HepG2 (cell line): Measurements from ENCODE around the gene MXRA8. TPM values are rescaled to one million over a fixed set of nuclear protein-coding genes. Genes with fewer than 3 reads are reported as not detected.

Experiments
- AKAP8 ChIP-seq: sonication (generic); formaldehyde crosslinking; IDR thresholded peaks from 2 replicates; pipeline ENCODE4 v1.5.1; 2020; ENCODE audit warnings: mild to moderate bottlenecking, missing genetic modification reagents
- KMT2B ChIP-seq: IDR thresholded peaks from 2 replicates; pipeline ENCODE4 v1.6.1; 2016; ENCODE audit warnings: missing genetic modification reagents, missing compliant biosample characterization
- SIN3B ChIP-seq: fragments of 150-350 bp; IDR thresholded peaks from 2 replicates; pipeline ENCODE4 v1.6.1; 2014; ENCODE audit warnings: low read length
- polyA plus RNA-seq, 8 experiments: library from polyadenylated mRNA; depleted of rRNA in 3 of 8; stranded (reverse) in 7 of 8; unstranded in 1 of 8; fragments of >200 nt; fragmentation: Illumina TruSeq in 4 of 8; extraction: Trizol in 4 of 8; gene quantifications; 2 replicates each; pipeline versions ENCODE4 v1.2.1 to v1.2.3, GENCODE V29; 2011 to 2016; ENCODE audit warnings: low read depth in 4 of 8, missing spikeins in 1 of 8, mixed read lengths in 1 of 8; ENCODE audit not compliant: insufficient read depth in 1 of 8
- total RNA-seq, 5 experiments: library from RNA; depleted of rRNA; stranded (reverse); fragments of >200 nt; fragmentation: Illumina TruSeq; extraction: Trizol; gene quantifications; 2 replicates each; pipeline ENCODE4 v1.2.3, GENCODE V29; 2016; ENCODE audit warnings: low read depth in 1 of 5
- TF ChIP-seq, protein P1 (sequence below): sonication (generic); formaldehyde crosslinking; conservative IDR thresholded peaks from 2 replicates; pipeline ENCODE4 v1.4.0; 2020; ENCODE audit warnings: mild to moderate bottlenecking, missing genetic modification reagents, moderate library complexity
- TF ChIP-seq, protein P2 (sequence below): sonication (generic); formaldehyde crosslinking; IDR thresholded peaks from 2 replicates; pipeline ENCODE4 v1.4.0; 2020; ENCODE audit warnings: missing genetic modification reagents
- TF ChIP-seq, protein P3 (sequence below): sonication (generic); formaldehyde crosslinking; IDR thresholded peaks from 2 replicates; pipeline ENCODE4 v1.8.0; 2023; ENCODE audit warnings: mild to moderate bottlenecking, missing genetic modification reagents
- TF ChIP-seq, protein P4 (sequence below), 2 experiments: sonication (generic) in 1 of 2; formaldehyde crosslinking in 1 of 2; IDR thresholded peaks; 2 replicates each; pipeline versions ENCODE4 v1.4.0 to v1.6.1; 2018 to 2020; ENCODE audit warnings: missing genetic modification reagents in 2 of 2, borderline replicate concordance in 1 of 2, low read depth in 1 of 2, mild to moderate bottlenecking in 1 of 2, missing biosample characterization in 1 of 2

The MXRA8 gene
- total and polyA plus RNA-seq, 2 of the 13 experiments (the other 11 are each of a cell fraction or from before 2014, with no cell fraction given) = 19.8 to 44.8 TPM

DNA sequence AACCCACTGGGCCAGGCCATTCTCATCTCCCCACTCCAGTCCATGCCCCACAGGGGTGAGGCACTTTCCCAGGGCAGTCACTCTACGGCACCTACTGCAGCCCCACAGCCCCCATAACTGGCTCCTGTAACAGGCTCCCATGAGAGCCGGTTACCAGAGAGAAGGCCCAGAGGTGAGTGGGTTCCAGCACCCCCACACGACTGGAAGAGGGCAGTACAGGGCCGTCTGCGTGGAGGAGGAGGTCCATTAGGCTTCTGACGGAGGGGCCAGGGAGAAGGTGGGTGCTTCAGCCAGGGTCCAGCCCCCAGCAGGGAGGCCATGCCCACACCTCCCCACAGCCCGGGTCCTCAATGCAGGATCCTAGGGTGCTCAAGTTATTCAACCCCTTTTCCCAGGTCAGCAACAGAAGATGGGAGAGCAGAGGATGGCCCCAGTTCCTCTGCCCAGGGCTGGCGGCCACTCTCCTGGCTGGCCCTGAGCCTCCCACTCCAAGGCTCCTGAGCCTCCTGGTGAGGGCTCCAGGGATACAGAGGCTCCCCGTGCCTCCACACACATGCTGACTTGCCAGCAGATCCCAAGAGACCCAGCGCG lies 52.2 kb downstream of the MXRA8 start (continued):
- TF ChIP-seq, protein P1, sequence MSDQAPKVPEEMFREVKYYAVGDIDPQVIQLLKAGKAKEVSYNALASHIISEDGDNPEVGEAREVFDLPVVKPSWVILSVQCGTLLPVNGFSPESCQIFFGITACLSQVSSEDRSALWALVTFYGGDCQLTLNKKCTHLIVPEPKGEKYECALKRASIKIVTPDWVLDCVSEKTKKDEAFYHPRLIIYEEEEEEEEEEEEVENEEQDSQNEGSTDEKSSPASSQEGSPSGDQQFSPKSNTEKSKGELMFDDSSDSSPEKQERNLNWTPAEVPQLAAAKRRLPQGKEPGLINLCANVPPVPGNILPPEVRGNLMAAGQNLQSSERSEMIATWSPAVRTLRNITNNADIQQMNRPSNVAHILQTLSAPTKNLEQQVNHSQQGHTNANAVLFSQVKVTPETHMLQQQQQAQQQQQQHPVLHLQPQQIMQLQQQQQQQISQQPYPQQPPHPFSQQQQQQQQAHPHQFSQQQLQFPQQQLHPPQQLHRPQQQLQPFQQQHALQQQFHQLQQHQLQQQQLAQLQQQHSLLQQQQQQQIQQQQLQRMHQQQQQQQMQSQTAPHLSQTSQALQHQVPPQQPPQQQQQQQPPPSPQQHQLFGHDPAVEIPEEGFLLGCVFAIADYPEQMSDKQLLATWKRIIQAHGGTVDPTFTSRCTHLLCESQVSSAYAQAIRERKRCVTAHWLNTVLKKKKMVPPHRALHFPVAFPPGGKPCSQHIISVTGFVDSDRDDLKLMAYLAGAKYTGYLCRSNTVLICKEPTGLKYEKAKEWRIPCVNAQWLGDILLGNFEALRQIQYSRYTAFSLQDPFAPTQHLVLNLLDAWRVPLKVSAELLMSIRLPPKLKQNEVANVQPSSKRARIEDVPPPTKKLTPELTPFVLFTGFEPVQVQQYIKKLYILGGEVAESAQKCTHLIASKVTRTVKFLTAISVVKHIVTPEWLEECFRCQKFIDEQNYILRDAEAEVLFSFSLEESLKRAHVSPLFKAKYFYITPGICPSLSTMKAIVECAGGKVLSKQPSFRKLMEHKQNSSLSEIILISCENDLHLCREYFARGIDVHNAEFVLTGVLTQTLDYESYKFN (CRISPR knock-in tag) = no peak
- TF ChIP-seq AKAP8 (CRISPR knock-in tag) (no peak), SIN3B (no peak), KMT2B (CRISPR knock-in tag) (0 out of 2 replicates have a peak, but pooled peaks have one; percentile 22)
- TF ChIP-seq, protein P2, sequence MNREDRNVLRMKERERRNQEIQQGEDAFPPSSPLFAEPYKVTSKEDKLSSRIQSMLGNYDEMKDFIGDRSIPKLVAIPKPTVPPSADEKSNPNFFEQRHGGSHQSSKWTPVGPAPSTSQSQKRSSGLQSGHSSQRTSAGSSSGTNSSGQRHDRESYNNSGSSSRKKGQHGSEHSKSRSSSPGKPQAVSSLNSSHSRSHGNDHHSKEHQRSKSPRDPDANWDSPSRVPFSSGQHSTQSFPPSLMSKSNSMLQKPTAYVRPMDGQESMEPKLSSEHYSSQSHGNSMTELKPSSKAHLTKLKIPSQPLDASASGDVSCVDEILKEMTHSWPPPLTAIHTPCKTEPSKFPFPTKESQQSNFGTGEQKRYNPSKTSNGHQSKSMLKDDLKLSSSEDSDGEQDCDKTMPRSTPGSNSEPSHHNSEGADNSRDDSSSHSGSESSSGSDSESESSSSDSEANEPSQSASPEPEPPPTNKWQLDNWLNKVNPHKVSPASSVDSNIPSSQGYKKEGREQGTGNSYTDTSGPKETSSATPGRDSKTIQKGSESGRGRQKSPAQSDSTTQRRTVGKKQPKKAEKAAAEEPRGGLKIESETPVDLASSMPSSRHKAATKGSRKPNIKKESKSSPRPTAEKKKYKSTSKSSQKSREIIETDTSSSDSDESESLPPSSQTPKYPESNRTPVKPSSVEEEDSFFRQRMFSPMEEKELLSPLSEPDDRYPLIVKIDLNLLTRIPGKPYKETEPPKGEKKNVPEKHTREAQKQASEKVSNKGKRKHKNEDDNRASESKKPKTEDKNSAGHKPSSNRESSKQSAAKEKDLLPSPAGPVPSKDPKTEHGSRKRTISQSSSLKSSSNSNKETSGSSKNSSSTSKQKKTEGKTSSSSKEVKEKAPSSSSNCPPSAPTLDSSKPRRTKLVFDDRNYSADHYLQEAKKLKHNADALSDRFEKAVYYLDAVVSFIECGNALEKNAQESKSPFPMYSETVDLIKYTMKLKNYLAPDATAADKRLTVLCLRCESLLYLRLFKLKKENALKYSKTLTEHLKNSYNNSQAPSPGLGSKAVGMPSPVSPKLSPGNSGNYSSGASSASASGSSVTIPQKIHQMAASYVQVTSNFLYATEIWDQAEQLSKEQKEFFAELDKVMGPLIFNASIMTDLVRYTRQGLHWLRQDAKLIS (CRISPR knock-in tag) = peak; percentile 46; the same call in 1 of the 2 replicates
- TF ChIP-seq, protein P3, sequence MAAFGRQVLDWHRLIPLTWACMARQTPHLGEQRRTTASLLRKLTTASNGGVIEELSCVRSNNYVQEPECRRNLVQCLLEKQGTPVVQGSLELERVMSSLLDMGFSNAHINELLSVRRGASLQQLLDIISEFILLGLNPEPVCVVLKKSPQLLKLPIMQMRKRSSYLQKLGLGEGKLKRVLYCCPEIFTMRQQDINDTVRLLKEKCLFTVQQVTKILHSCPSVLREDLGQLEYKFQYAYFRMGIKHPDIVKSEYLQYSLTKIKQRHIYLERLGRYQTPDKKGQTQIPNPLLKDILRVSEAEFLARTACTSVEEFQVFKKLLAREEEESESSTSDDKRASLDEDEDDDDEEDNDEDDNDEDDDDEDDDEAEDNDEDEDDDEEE (CRISPR knock-in tag) = 0 out of 2 replicates have a peak, but pooled peaks have one; percentile 25
- TF ChIP-seq, protein P4, sequence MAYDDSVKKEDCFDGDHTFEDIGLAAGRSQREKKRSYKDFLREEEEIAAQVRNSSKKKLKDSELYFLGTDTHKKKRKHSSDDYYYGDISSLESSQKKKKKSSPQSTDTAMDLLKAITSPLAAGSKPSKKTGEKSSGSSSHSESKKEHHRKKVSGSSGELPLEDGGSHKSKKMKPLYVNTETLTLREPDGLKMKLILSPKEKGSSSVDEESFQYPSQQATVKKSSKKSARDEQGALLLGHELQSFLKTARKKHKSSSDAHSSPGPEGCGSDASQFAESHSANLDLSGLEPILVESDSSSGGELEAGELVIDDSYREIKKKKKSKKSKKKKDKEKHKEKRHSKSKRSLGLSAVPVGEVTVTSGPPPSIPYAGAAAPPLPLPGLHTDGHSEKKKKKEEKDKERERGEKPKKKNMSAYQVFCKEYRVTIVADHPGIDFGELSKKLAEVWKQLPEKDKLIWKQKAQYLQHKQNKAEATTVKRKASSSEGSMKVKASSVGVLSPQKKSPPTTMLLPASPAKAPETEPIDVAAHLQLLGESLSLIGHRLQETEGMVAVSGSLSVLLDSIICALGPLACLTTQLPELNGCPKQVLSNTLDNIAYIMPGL (CRISPR knock-in tag; IDR thresholded peaks at IDR 0.05; ENCODE audit: borderline replicate concordance in 1 of 2, low read depth in 1 of 2) = 0 out of 4 replicates have a peak, but pooled peaks have one; percentile 2 to 5
- TF ChIP-seq, all 625 proteins: peak for 23
